Activated CD8-positive, alpha-beta T cell treated with anti-CD3 and anti-CD28 coated beads for 36 hours (primary cell): ENCODE results near the gene FAM180A. TPM values are rescaled to one million over a fixed set of nuclear protein-coding genes. Genes with fewer than 3 reads are reported as not detected.

Experiments
- ATAC-seq: fragments of 200-7000 bp; cut with Tn5 transposase; one replicate; pipeline ENCODE4 v1.10.0; 2021; ENCODE audit warnings: mild to moderate bottlenecking, moderate library complexity
- CTCF ChIA-PET: fragments of 350-600 bp; sonication (Branson Sonifier 250); formaldehyde crosslinking; loops from one replicate; lab custom pipeline; 2021; ENCODE audit warnings: antibody characterized with exemption; lab: Charles Lee
- POLR2A ChIA-PET: fragments of 350-600 bp; sonication (Branson Sonifier 250); formaldehyde crosslinking; loops from one replicate; lab custom pipeline; 2021; ENCODE audit warnings: antibody characterized with exemption; lab: Charles Lee
- DNase-seq: peaks from one replicate; pipeline ENCODE4 v3.0.0-alpha.2; 2020
- H3K27ac Mint-ChIP-seq: one replicate; pipeline ENCODE4 v1.8.0; 2021; ENCODE audit warnings: mild to moderate bottlenecking, mixed read lengths
- H3K27me3 Mint-ChIP-seq: one replicate; pipeline ENCODE4 v1.8.0; 2021; ENCODE audit warnings: mixed read lengths
- H3K36me3 Mint-ChIP-seq: one replicate; pipeline ENCODE4 v1.8.0; 2021; ENCODE audit warnings: low read depth, mixed read lengths
- H3K4me1 Mint-ChIP-seq: one replicate; pipeline ENCODE4 v1.8.0; 2021; ENCODE audit warnings: low read depth, mixed read lengths
- H3K4me3 Mint-ChIP-seq: one replicate; pipeline ENCODE4 v1.8.0; 2021; ENCODE audit warnings: mild to moderate bottlenecking, moderate library complexity, mixed read lengths
- H3K9me3 Mint-ChIP-seq: one replicate; pipeline ENCODE4 v1.8.0; 2021; ENCODE audit warnings: mixed read lengths
- intact Hi-C: fragments of 100-400 bp; cut with micrococcal nuclease; formaldehyde crosslinking; loops from one replicate; pipeline ENCODE4 v1.10.0; 2022
- total RNA-seq, 2 experiments: library from RNA; stranded (reverse); gene quantifications; one replicate each; pipeline ENCODE4 v1.2.3, GENCODE V29; 2021
- TF ChIP-seq, protein P1 (sequence below): fragments of 200-600 bp; IDR thresholded peaks from one replicate; pipeline ENCODE4 v1.8.0; 2022; ENCODE audit warnings: antibody characterized with exemption, mild to moderate bottlenecking

The FAM180A gene
- total RNA-seq, 2 experiments from 2014 or later, result not detected

DNA sequence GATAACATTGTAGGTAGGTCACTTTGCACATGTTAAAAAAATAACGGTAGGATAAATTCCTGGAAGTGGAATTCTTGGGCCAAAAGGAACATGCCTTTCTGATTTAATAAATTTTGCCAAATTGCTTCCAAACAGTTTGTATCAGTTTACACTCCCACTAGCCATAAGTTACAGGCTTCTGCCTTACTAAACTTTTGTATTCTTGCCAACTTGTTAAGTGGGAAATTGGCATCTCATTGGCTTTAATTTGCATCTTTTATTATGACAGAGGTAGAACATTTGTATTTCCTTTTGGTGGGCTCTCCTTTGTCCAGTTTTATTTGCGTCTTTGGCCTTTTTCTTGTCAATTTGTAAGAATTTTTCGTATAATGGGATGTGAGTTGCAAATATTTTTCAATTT is 38.3 kb upstream of the FAM180A start:
- H3K36me3 Mint-ChIP-seq, result no peaks in the 10 kb centered on the region
- peaks cover 7% of the 10 kb centered on the region for H3K27me3 Mint-ChIP-seq
- TF ChIP-seq, protein P1, sequence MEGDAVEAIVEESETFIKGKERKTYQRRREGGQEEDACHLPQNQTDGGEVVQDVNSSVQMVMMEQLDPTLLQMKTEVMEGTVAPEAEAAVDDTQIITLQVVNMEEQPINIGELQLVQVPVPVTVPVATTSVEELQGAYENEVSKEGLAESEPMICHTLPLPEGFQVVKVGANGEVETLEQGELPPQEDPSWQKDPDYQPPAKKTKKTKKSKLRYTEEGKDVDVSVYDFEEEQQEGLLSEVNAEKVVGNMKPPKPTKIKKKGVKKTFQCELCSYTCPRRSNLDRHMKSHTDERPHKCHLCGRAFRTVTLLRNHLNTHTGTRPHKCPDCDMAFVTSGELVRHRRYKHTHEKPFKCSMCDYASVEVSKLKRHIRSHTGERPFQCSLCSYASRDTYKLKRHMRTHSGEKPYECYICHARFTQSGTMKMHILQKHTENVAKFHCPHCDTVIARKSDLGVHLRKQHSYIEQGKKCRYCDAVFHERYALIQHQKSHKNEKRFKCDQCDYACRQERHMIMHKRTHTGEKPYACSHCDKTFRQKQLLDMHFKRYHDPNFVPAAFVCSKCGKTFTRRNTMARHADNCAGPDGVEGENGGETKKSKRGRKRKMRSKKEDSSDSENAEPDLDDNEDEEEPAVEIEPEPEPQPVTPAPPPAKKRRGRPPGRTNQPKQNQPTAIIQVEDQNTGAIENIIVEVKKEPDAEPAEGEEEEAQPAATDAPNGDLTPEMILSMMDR, result no peak
- ChIA-PET POLR2A (no interaction called here), CTCF (no interaction called here)
- DNase-seq (no peak), ATAC-seq (no peak)
- H3K9me3 Mint-ChIP-seq, result no peaks in the 10 kb centered on the region
- no peaks in the 10 kb centered on the region for H3K4me1 Mint-ChIP-seq
- intact Hi-C loops, result no loop called here
- H3K4me3 Mint-ChIP-seq, result no peak overlapping the region
- no peak overlapping the region for H3K27ac Mint-ChIP-seq

DNA sequence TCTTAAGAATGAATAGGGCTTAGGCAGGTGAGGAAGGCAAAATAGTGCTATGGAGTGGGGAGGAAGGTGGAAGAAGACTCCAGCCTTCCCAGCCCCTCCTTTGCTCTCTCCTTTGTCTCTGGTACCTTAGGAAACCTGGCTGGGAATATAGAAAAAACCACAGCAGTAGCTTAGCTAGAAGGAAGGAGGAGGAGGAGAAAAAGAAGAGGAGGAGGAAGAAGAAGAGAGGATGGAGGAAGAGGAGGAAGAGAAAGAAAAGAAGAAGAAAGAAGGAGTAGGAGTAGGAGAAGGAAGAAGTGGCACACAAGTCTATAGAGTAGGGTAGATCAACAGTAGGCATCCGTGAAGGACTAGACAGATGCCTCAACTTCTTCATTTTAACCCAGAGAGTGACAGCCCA is 36.5 kb upstream of the FAM180A start:
- intact Hi-C loops, result no loop called here
- no peaks in the 10 kb centered on the region for H3K4me1 Mint-ChIP-seq
- DNase-seq, result no peak
- TF ChIP-seq, protein P1, result no peak
- peaks cover 7% of the 10 kb centered on the region for H3K27me3 Mint-ChIP-seq
- ATAC-seq, result no peak
- H3K36me3 Mint-ChIP-seq, result no peaks in the 10 kb centered on the region
- no peaks in the 10 kb centered on the region for H3K9me3 Mint-ChIP-seq
- no peak overlapping the region for H3K4me3 Mint-ChIP-seq
- CTCF ChIA-PET, result no interaction called here
- no peak overlapping the region for H3K27ac Mint-ChIP-seq
- POLR2A ChIA-PET, result no interaction called here

DNA sequence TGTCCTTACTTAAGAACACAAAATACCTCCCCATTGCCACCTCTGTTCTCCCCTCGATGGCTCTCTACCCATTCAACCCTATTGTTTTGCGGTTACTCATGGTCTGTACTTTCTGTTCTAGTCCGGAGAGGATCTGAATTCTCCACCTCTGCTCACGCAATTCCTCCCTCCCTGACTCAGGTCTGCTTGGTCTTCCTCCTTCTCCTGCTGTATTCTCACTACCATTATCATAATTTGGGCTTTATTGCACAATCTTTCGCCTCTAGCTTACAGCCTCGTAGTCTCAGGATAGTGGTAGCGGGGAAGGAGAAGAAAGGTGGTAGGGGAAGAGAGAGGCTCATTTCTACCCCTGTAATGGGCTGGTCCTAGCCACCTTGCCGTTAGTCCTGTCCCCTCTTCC is 35.4 kb upstream of the FAM180A start:
- ChIA-PET POLR2A (no interaction called here), CTCF (no interaction called here)
- no peak overlapping the region for H3K27ac Mint-ChIP-seq

DNA sequence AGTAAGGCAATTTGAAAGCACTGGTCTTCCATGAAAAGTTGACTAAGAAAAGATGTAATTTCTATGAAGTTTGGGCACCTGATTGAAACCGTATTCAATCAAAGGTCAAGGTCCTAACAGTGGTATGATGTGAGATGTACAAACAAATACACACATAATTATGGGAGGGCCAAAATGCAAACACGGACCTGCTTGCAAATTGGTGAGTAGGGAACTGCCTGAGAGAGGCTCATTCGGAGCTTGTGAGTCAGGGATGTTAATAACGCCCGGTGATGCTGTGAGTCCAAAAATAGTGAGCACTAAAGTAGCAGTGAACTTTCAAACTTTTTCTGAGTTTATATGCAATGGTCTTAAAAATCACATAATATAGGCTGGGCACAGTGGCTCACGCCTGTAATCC is 34.2 kb upstream of the FAM180A start:
- no peak for DNase-seq
- Mint-ChIP-seq H3K4me1 (no peaks in the 10 kb centered on the region), H3K27ac (no peak overlapping the region), H3K27me3 (peaks cover 15% of the 10 kb centered on the region), H3K4me3 (no peak overlapping the region), H3K9me3 (peaks cover 1% of the 10 kb centered on the region), H3K36me3 (no peaks in the 10 kb centered on the region)
- POLR2A ChIA-PET, result no interaction called here
- intact Hi-C loops, result no loop called here
- ATAC-seq, result no peak
- TF ChIP-seq, protein P1, result no peak
- CTCF ChIA-PET, result no interaction called here

More for the DNA sequence above, 35.4 kb upstream of the FAM180A start:
- TF ChIP-seq, protein P1, result no peak
- Mint-ChIP-seq H3K36me3 (no peaks in the 10 kb centered on the region), H3K4me3 (no peak overlapping the region), H3K4me1 (no peaks in the 10 kb centered on the region), H3K27me3 (peaks cover 9% of the 10 kb centered on the region), H3K9me3 (no peaks in the 10 kb centered on the region)
- intact Hi-C loops, result no loop called here
- DNase-seq (no peak), ATAC-seq (no peak)

DNA sequence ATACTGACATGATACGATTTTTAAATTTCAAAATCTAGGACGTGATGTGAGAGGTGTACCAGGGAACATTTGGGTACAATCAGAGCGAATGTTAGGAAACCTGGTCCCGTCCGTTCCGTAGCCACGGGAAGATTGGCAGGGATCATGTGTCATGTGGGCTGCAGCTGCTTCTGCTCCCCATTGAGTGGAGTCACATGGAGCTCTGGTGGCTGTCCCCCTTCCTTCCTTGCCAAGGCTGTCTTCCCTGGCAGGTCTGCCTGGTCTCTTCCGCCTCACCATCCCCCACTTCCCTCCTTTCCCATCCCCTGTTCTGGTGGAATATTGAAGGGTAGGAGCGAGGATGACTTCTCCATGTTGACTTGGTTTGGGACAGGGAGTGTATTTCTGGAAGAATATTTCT is 33.8 kb upstream of the FAM180A start:
- H3K27ac Mint-ChIP-seq, result no peak overlapping the region
- no peaks in the 10 kb centered on the region for H3K36me3 Mint-ChIP-seq
- intact Hi-C loops, result no loop called here
- H3K4me1 Mint-ChIP-seq, result no peaks in the 10 kb centered on the region
- peaks cover 16% of the 10 kb centered on the region for H3K27me3 Mint-ChIP-seq
- no peak overlapping the region for H3K4me3 Mint-ChIP-seq
- peaks cover 1% of the 10 kb centered on the region for H3K9me3 Mint-ChIP-seq
- ATAC-seq (no peak), DNase-seq (no peak)
- TF ChIP-seq, protein P1, result no peak
- POLR2A ChIA-PET, result no interaction called here
- CTCF ChIA-PET, result no interaction called here
